Nephron (organoid): ENCODE results near the gene TLE7.
A peak's percentile ranks its signal among the peaks of the same experiment; 100 is the strongest.

Source experiments
- H3K27ac Mint-ChIP-seq, 3 experiments: 2 replicates each; pipeline ENCODE4 v1.8.0; 2020; ENCODE audit warnings: mixed read lengths in 3 of 3, mild to moderate bottlenecking in 2 of 3, moderate library complexity in 1 of 3
- H3K27me3 Mint-ChIP-seq: 2 replicates; pipeline ENCODE4 v1.8.0; 2021; ENCODE audit warnings: low read depth, mild to moderate bottlenecking, moderate library complexity, mixed read lengths
- H3K36me3 Mint-ChIP-seq: 2 replicates; pipeline ENCODE4 v1.8.0; 2020; ENCODE audit warnings: low read depth, mixed read lengths
- H3K4me1 Mint-ChIP-seq: 2 replicates; pipeline ENCODE4 v1.8.0; 2020; ENCODE audit warnings: mixed read lengths
- H3K4me3 Mint-ChIP-seq, 3 experiments: 2 replicates each; pipeline ENCODE4 v1.8.0; 2020; ENCODE audit warnings: mild to moderate bottlenecking in 3 of 3, mixed read lengths in 3 of 3, moderate library complexity in 2 of 3
- H3K9me3 Mint-ChIP-seq: 2 replicates; pipeline ENCODE4 v1.8.0; 2020; ENCODE audit warnings: mixed read lengths
- CTCF ChIP-seq, 3 experiments: fragments of 200-600 bp; sonication (generic); IDR thresholded peaks; one replicate each; pipeline ENCODE4 v1.5.0; 2021; ENCODE audit warnings: antibody characterized with exemption in 3 of 3; ENCODE audit not compliant: unreplicated experiment in 3 of 3

Gene TLE7

GRCh38 chr16:71424626-71425025, 17.2 kb downstream of the TLE7 start:
- TF ChIP-seq CTCF (IDR thresholded peaks at IDR 0.05; ENCODE audit: unreplicated experiment in 3 of 3): no peak
- Mint-ChIP-seq H3K36me3 (no peaks in the 10 kb centered on the region), H3K27me3 (peaks cover 62% of the 10 kb centered on the region), H3K9me3 (peaks cover 14% of the 10 kb centered on the region), H3K4me1 (no peaks in the 10 kb centered on the region), H3K4me3 (peak overlapping the region in 1 of 3 experiments; percentile 47), H3K27ac (no peak overlapping the region)

GRCh38 chr16:71423865-71424264, 18.0 kb downstream of the TLE7 start:
- peaks cover 62% of the 10 kb centered on the region for H3K27me3 Mint-ChIP-seq
- H3K4me1 Mint-ChIP-seq: no peaks in the 10 kb centered on the region
- peaks cover 12% of the 10 kb centered on the region for H3K9me3 Mint-ChIP-seq
- H3K4me3 Mint-ChIP-seq: no peak overlapping the region
- TF ChIP-seq CTCF (IDR thresholded peaks at IDR 0.05; ENCODE audit: unreplicated experiment in 3 of 3): no peak
- H3K36me3 Mint-ChIP-seq: no peaks in the 10 kb centered on the region
- H3K27ac Mint-ChIP-seq: no peak overlapping the region

GRCh38 chr16:71423016-71423415, 18.8 kb downstream of the TLE7 start:
- Mint-ChIP-seq H3K4me3 (no peak overlapping the region), H3K9me3 (peaks cover 8% of the 10 kb centered on the region), H3K27ac (no peak overlapping the region), H3K27me3 (peaks cover 63% of the 10 kb centered on the region), H3K4me1 (no peaks in the 10 kb centered on the region), H3K36me3 (no peaks in the 10 kb centered on the region)
- TF ChIP-seq CTCF (IDR thresholded peaks at IDR 0.05; ENCODE audit: unreplicated experiment in 3 of 3): no peak

- Mint-ChIP-seq H3K4me3 (no peak overlapping the region), H3K4me1 (no peaks in the 10 kb centered on the region), H3K27me3 (peaks cover 58% of the 10 kb centered on the region), H3K9me3 (peaks cover 7% of the 10 kb centered on the region), H3K27ac (no peak overlapping the region), H3K36me3 (no peaks in the 10 kb centered on the region)
- TF ChIP-seq CTCF (IDR thresholded peaks at IDR 0.05; ENCODE audit: unreplicated experiment in 3 of 3): no peak
Measured at GRCh38 chr16:71421911-71422310, 19.9 kb downstream of the TLE7 start.

GRCh38 chr16:71414038-71414437, 27.8 kb downstream of the TLE7 start:
- Mint-ChIP-seq H3K4me3 (no peak overlapping the region), H3K27me3 (peaks cover 55% of the 10 kb centered on the region), H3K36me3 (no peaks in the 10 kb centered on the region), H3K4me1 (no peaks in the 10 kb centered on the region), H3K27ac (no peak overlapping the region), H3K9me3 (no peaks in the 10 kb centered on the region)
- TF ChIP-seq CTCF (IDR thresholded peaks at IDR 0.05; ENCODE audit: unreplicated experiment in 3 of 3): no peak

GRCh38 chr16:71413341-71413740, 28.5 kb downstream of the TLE7 start:
- Mint-ChIP-seq H3K9me3 (no peaks in the 10 kb centered on the region), H3K36me3 (no peaks in the 10 kb centered on the region), H3K4me3 (no peak overlapping the region), H3K27me3 (peaks cover 54% of the 10 kb centered on the region), H3K4me1 (no peaks in the 10 kb centered on the region), H3K27ac (no peak overlapping the region)
- no peak for TF ChIP-seq CTCF (IDR thresholded peaks at IDR 0.05; ENCODE audit: unreplicated experiment in 3 of 3)
